ENCODE data around the gene STX18. TPM values are rescaled to one million over a fixed set of nuclear protein-coding genes. Genes with fewer than 3 reads are reported as not detected.

STX18 gene
- total RNA-seq, 1 experiment from 2014 or later, result 20.9 TPM

DNA sequence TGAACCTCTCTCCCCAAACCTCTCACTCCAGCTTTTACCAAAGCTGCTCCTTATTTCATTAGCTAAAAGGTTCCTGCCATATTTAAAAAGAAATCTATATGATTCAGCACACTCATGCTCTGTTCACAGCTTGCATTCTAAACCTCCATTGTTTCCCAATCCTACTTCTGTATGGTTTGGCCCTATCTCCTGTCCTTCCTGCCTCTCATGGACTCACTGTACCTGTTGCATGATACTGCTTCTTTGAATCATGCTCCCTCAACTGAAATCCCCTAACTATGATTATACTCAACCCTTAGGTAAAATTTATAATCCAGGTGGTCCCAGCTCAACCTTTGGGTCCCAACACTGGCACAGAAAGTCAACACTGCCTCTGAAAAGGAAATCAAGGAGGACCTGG, 6.3 kb downstream of the STX18 start:
- H3K4me3 Mint-ChIP-seq, result no peak overlapping the region
- H3K27ac Mint-ChIP-seq, result no peak overlapping the region
- Histone ChIP-seq H3K79me2 (ENCODE audit: insufficient read depth, low read length) (peaks cover 7% of the 10 kb centered on the region; the same call in 1 of the 2 replicates), H2AFZ (ENCODE audit: low read length) (no peak overlapping the region), H4K91ac (ENCODE audit: insufficient read length, low read depth, low read length) (no peak overlapping the region), H3K9ac (ENCODE audit: extremely low read depth, insufficient read length, low read length) (no peak overlapping the region), H3K56ac (ENCODE audit: insufficient read length, low read depth, low read length) (no peak overlapping the region), H4K8ac (replicated peaks; ENCODE audit: insufficient read length, low read depth, low read length) (no peak overlapping the region), H4K20me1 (ENCODE audit: control insufficient read depth, insufficient read depth, insufficient read length) (no peaks in the 10 kb centered on the region), H4K5ac (ENCODE audit: insufficient read length, low read depth, low read length) (no peak overlapping the region), H2BK120ac (ENCODE audit: low read depth, low read length, poor library complexity, severe bottlenecking) (no peak overlapping the region), H3K27ac (ENCODE audit: insufficient read length, low read depth, low read length) (no peak overlapping the region), H3T11ph (ENCODE audit: low read length) (no peak overlapping the region), H3K18ac (ENCODE audit: insufficient read length, low read depth, low read length) (no peak overlapping the region), H3K4me1 (ENCODE audit: insufficient read depth, low read length) (no peaks in the 10 kb centered on the region), H2AK5ac (ENCODE audit: insufficient read length, low read length) (no peak overlapping the region), H3K79me1 (ENCODE audit: insufficient read depth, low read depth, low read length, poor library complexity, severe bottlenecking) (peaks cover 11% of the 10 kb centered on the region), H3K9me3 (ENCODE audit: control insufficient read depth, low read depth, low read length) (no peaks in the 10 kb centered on the region), H3K4ac (ENCODE audit: low read depth, low read length) (no peak overlapping the region), H3K23me2 (ENCODE audit: insufficient read length, low read depth, low read length, poor library complexity, severe bottlenecking) (no peaks in the 10 kb centered on the region), H3K4me2 (ENCODE audit: insufficient read depth, insufficient read length, low read length) (no peak overlapping the region), H2BK12ac (ENCODE audit: insufficient read length, low read depth, low read length) (no peak overlapping the region), H2BK5ac (ENCODE audit: insufficient read length, low read length) (no peak overlapping the region), H3K14ac (ENCODE audit: insufficient read depth, low read length) (no peak overlapping the region), H2BK20ac (ENCODE audit: low read depth, low read length, poor library complexity, severe bottlenecking) (no peak overlapping the region), H3K23ac (ENCODE audit: insufficient read length, low read depth, low read length) (no peak overlapping the region), H3K27me3 (ENCODE audit: insufficient read depth, low read length) (no peaks in the 10 kb centered on the region), H2BK15ac (ENCODE audit: low read depth, low read length) (no peak overlapping the region)
- H3K4me1 Mint-ChIP-seq, result peaks cover 2 to 4% of the 10 kb centered on the region in 2 experiments; a peak in 3 of 4 replicates
- no peak for DNase-seq
- H3K9me3 Mint-ChIP-seq, result no peaks in the 10 kb centered on the region
- no peaks in the 10 kb centered on the region for H3K27me3 Mint-ChIP-seq (ENCODE audit: low read depth)
- TF ChIP-seq, protein P1, sequence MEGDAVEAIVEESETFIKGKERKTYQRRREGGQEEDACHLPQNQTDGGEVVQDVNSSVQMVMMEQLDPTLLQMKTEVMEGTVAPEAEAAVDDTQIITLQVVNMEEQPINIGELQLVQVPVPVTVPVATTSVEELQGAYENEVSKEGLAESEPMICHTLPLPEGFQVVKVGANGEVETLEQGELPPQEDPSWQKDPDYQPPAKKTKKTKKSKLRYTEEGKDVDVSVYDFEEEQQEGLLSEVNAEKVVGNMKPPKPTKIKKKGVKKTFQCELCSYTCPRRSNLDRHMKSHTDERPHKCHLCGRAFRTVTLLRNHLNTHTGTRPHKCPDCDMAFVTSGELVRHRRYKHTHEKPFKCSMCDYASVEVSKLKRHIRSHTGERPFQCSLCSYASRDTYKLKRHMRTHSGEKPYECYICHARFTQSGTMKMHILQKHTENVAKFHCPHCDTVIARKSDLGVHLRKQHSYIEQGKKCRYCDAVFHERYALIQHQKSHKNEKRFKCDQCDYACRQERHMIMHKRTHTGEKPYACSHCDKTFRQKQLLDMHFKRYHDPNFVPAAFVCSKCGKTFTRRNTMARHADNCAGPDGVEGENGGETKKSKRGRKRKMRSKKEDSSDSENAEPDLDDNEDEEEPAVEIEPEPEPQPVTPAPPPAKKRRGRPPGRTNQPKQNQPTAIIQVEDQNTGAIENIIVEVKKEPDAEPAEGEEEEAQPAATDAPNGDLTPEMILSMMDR (conservative IDR thresholded peaks at IDR 0.05), result no peak
- H3K36me3 Mint-ChIP-seq (ENCODE audit: insufficient read depth in 1 of 3, low read depth in 3 of 3), result no peaks in the 10 kb centered on the region
